Stimulated activated naive CD8-positive, alpha-beta T cell treated with anti-CD3 and anti-CD28 coated beads, Interleukin-15, Interleukin-2, amounts not matched to agents 100 U/mL and 50 U/mL, for 24 hours (primary cell): Measurements from ENCODE around the gene CCDC195.

ENCODE experiments used
- ATAC-seq: fragments of 150-1000 bp; cut with Tn5 transposase; one replicate; pipeline ENCODE4 v1.10.0; 2021
- DNase-seq: peaks from one replicate; pipeline ENCODE4 v3.0.0; 2021

The CCDC195 gene

GRCh38 chr2:224716201-224716600, at the start of gene CCDC195:
Gene CCDC195 (minus strand): TSS chr2:224716365. CDS start chr2:224716365, 0 bp downstream.
- DNase-seq (no peak), ATAC-seq (no peak)

GRCh38 chr2:224764565-224765236, 48.5 kb upstream of the CCDC195 start:
- DNase-seq (no peak), ATAC-seq (peak; percentile 78)

- DNase-seq = no peak
Measured at GRCh38 chr2:224757934-224758548, 41.9 kb upstream of the CCDC195 start.

GRCh38 chr2:224753743-224754540, 37.8 kb upstream of the CCDC195 start:
- DNase-seq (no peak), ATAC-seq (no peak)

More at GRCh38 chr2:224757934-224758548, 41.9 kb upstream of the CCDC195 start:
- ATAC-seq = no peak

- no peak for DNase-seq
Measured at GRCh38 chr2:224751996-224752698, 36.0 kb upstream of the CCDC195 start.

GRCh38 chr2:224749136-224749535, 33.0 kb upstream of the CCDC195 start:
- ATAC-seq = no peak
- DNase-seq = no peak

More at GRCh38 chr2:224751996-224752698, 36.0 kb upstream of the CCDC195 start:
- no peak for ATAC-seq

GRCh38 chr2:224747765-224748164, 31.6 kb upstream of the CCDC195 start:
- DNase-seq = no peak
- no peak for ATAC-seq

- ATAC-seq (no peak), DNase-seq (no peak)
Measured at GRCh38 chr2:224736227-224736626, 20.1 kb upstream of the CCDC195 start.

GRCh38 chr2:224734949-224735348, 18.8 kb upstream of the CCDC195 start:
- ATAC-seq (no peak), DNase-seq (no peak)

GRCh38 chr2:224731665-224732064, 15.5 kb upstream of the CCDC195 start:
- ATAC-seq (no peak), DNase-seq (no peak)

- DNase-seq (no peak), ATAC-seq (no peak)
Measured at GRCh38 chr2:224729435-224729834, 13.3 kb upstream of the CCDC195 start.

- no peak for ATAC-seq
- no peak for DNase-seq
Measured at GRCh38 chr2:224724331-224724730, 8.2 kb upstream of the CCDC195 start.

GRCh38 chr2:224723586-224724217, 7.5 kb upstream of the CCDC195 start:
- ATAC-seq (no peak), DNase-seq (no peak)

GRCh38 chr2:224722770-224723169, 6.6 kb upstream of the CCDC195 start:
- ATAC-seq = no peak
- DNase-seq = no peak

GRCh38 chr2:224722250-224722649, 6.1 kb upstream of the CCDC195 start:
- ATAC-seq (no peak), DNase-seq (no peak)

GRCh38 chr2:224716921-224717320, 756 bp upstream of the CCDC195 start:
- no peak for DNase-seq
- no peak for ATAC-seq

- no peak for ATAC-seq
Measured at GRCh38 chr2:224711859-224712665, 4.1 kb downstream of the CCDC195 start.

GRCh38 chr2:224711381-224711780, 4.8 kb downstream of the CCDC195 start:
- no peak for ATAC-seq
- DNase-seq = no peak

More at GRCh38 chr2:224711859-224712665, 4.1 kb downstream of the CCDC195 start:
- DNase-seq = no peak

GRCh38 chr2:224709301-224709700, 6.9 kb downstream of the CCDC195 start:
- no peak for DNase-seq

GRCh38 chr2:224694502-224694901, 21.7 kb downstream of the CCDC195 start:
- ATAC-seq = no peak
- DNase-seq = no peak

More at GRCh38 chr2:224709301-224709700, 6.9 kb downstream of the CCDC195 start:
- no peak for ATAC-seq

- ATAC-seq = no peak
- DNase-seq = no peak
Measured at GRCh38 chr2:224691563-224691962, 24.6 kb downstream of the CCDC195 start.
